CD14-positive monocyte (primary cell): ENCODE measurements around the gene TDRKH. TPM values are rescaled to one million over a fixed set of nuclear protein-coding genes. Genes with fewer than 3 reads are reported as not detected.

Source experiments
- DNase-seq, 3 donors: peaks; one replicate each; pipeline ENCODE4 v3.0.0-alpha.2; 2011 to 2022
- H2AFZ ChIP-seq: 2 replicates; pipeline ENCODE4 v1.6.0; 2012; ENCODE audit warnings: mild to moderate bottlenecking, low read depth, low read length, inconsistent platforms; ENCODE audit not compliant: insufficient read depth, poor library complexity, severe bottlenecking
- H3K27ac ChIP-seq, 2 donors: 1 replicate in 1 of 2; 2 replicates in 1 of 2; pipeline ENCODE4 v1.5.1; 2012 to 2013; ENCODE audit warnings: low read length in 2 of 2, control low read depth in 1 of 2, inconsistent platforms in 1 of 2, low read depth in 1 of 2, mild to moderate bottlenecking in 1 of 2
- H3K27me3 ChIP-seq, 2 donors: one replicate each; pipeline versions ENCODE4 v1.6.0 to v1.6.1; 2011 to 2013; ENCODE audit warnings: low read length in 2 of 2; ENCODE audit not compliant: control insufficient read depth in 2 of 2, insufficient read depth in 2 of 2
- H3K36me3 ChIP-seq, 2 donors: replicated peaks in 1 of 2; 1 replicate in 1 of 2; 2 replicates in 1 of 2; pipeline versions ENCODE4 v1.5.1 to v1.6.1; 2012 to 2013; ENCODE audit warnings: low read length in 2 of 2, control low read depth in 1 of 2, inconsistent platforms in 1 of 2, mild to moderate bottlenecking in 1 of 2; ENCODE audit not compliant: insufficient read depth in 2 of 2, control insufficient read depth in 1 of 2
- H3K4me1 ChIP-seq, 2 donors: 1 replicate in 1 of 2; 2 replicates in 1 of 2; pipeline versions ENCODE4 v1.5.1 to v1.6.1; 2012 to 2013; ENCODE audit warnings: low read length in 2 of 2, control low read depth in 1 of 2, inconsistent platforms in 1 of 2, mild to moderate bottlenecking in 1 of 2, moderate library complexity in 1 of 2; ENCODE audit not compliant: insufficient read depth in 2 of 2, control insufficient read depth in 1 of 2
- H3K4me2 ChIP-seq: replicated peaks from 2 replicates; pipeline ENCODE3; 2012; ENCODE audit warnings: low read length, moderate library complexity, mild to moderate bottlenecking; ENCODE audit not compliant: poor library complexity, severe bottlenecking; ENCODE audit errors: extremely low read depth
- H3K4me3 ChIP-seq, 3 experiments: fragments of 200-600 bp in 1 of 3; sonication (generic) in 1 of 3; replicated peaks in 1 of 3; 1 replicate in 2 of 3; 2 replicates in 1 of 3; pipeline ENCODE4 v1.5.1; 2011 to 2013; ENCODE audit warnings: low read length in 3 of 3, mild to moderate bottlenecking in 3 of 3, control low read depth in 2 of 3, low read depth in 2 of 3, inconsistent platforms in 1 of 3, moderate library complexity in 1 of 3
- H3K79me2 ChIP-seq: 2 replicates; pipeline ENCODE4 v1.6.0; 2012; ENCODE audit warnings: mild to moderate bottlenecking, control low read depth, inconsistent platforms, low read length, moderate library complexity; ENCODE audit not compliant: insufficient read depth
- H3K9ac ChIP-seq: 2 replicates; pipeline ENCODE4 v1.6.0; 2017; ENCODE audit warnings: low read length, mild to moderate bottlenecking; ENCODE audit not compliant: insufficient read depth, poor library complexity, severe bottlenecking
- H3K9me3 ChIP-seq, 2 donors: replicated peaks in 1 of 2; 1 replicate in 1 of 2; 2 replicates in 1 of 2; pipeline versions ENCODE4 v1.5.1 to v1.6.1; 2012 to 2013; ENCODE audit warnings: low read length in 2 of 2, control low read depth in 1 of 2; ENCODE audit not compliant: control insufficient read depth in 1 of 2, insufficient read depth in 1 of 2
- H4K20me1 ChIP-seq: 2 replicates; pipeline ENCODE4 v1.6.0; 2012; ENCODE audit warnings: mild to moderate bottlenecking, low read length, control low read depth, moderate library complexity; ENCODE audit not compliant: insufficient read depth
- H3K27ac Mint-ChIP-seq, 7 donors: one replicate each; pipeline ENCODE4 v1.8.0; 2020; ENCODE audit warnings: mild to moderate bottlenecking in 7 of 7, mixed read lengths in 7 of 7, moderate library complexity in 6 of 7, inconsistent platforms in 2 of 7
- H3K27me3 Mint-ChIP-seq, 3 donors: one replicate each; pipeline ENCODE4 v1.8.0; 2021 to 2022; ENCODE audit warnings: low read depth in 3 of 3, mild to moderate bottlenecking in 3 of 3, mixed read lengths in 3 of 3, moderate library complexity in 3 of 3, inconsistent platforms in 1 of 3
- H3K36me3 Mint-ChIP-seq, 2 donors: one replicate each; pipeline ENCODE4 v1.8.0; 2020; ENCODE audit warnings: mixed read lengths in 2 of 2, inconsistent platforms in 1 of 2, mild to moderate bottlenecking in 1 of 2
- H3K4me1 Mint-ChIP-seq: one replicate; pipeline ENCODE4 v1.8.0; 2020; ENCODE audit warnings: mild to moderate bottlenecking, mixed read lengths
- H3K4me3 Mint-ChIP-seq, 2 donors: one replicate each; pipeline ENCODE4 v1.8.0; 2020; ENCODE audit warnings: mild to moderate bottlenecking in 2 of 2, mixed read lengths in 2 of 2, moderate library complexity in 1 of 2
- H3K9me3 Mint-ChIP-seq, 7 donors: one replicate each; pipeline ENCODE4 v1.8.0; 2020 to 2022; ENCODE audit warnings: mixed read lengths in 7 of 7, mild to moderate bottlenecking in 6 of 7, moderate library complexity in 6 of 7, inconsistent platforms in 2 of 7
- CTCF ChIP-seq: fragments of 200-600 bp; IDR thresholded peaks from one replicate; pipeline ENCODE4 v1.8.0; 2022; ENCODE audit warnings: antibody characterized with exemption, mild to moderate bottlenecking
- WGBS: methylation state at CpG from one replicate; pipeline ENCODE4 v1.1.5; 2013; ENCODE audit warnings: missing lambda C conversion rate; ENCODE audit not compliant: insufficient coverage; 5-methylcytosine and 5-hydroxymethylcytosine counted together
- intact Hi-C, 2 donors: fragments of 100-400 bp; cut with micrococcal nuclease; formaldehyde crosslinking; loops; one replicate each; pipeline versions ENCODE4 v1.15.0 to v1.15.1; 2023
- polyA plus RNA-seq, 3 donors: library from polyadenylated mRNA; depleted of rRNA in 1 of 3; unstranded in 2 of 3; stranded (reverse) in 1 of 3; fragments of 300-500 nt in 2 of 3; fragments of >200 nt in 1 of 3; fragmentation: Illumina TruSeq in 2 of 3; gene quantifications; 1 replicate in 2 of 3; 2 replicates in 1 of 3; pipeline ENCODE4 v1.2.3, GENCODE V29; 2012 to 2021

The TDRKH gene
- polyA plus RNA-seq, 3 donors, result 0.72 to 1.6 (median 1.1) TPM

DNA sequence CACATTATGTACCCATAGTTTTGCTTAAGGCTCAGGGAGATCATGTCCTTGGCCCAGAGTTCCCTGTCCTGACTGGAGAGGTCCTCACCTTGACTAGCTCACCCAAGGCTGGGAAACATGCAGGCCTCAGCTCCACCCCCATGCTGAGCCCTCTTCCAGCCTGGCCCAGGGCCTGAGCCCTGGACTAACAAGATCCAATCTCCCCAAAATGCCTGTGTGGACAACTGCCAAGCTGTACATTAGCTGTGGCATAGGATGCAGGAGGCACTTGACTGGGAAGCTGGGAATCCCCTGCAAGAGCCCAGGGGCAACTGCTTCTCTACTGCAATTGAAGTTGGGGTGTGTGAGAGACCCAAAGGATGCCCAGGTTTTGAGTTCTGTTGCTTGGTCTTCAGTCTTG is 12.9 kb upstream of the TDRKH start:
- Mint-ChIP-seq H3K27me3 (peaks cover 27 to 35% (median 29%) of the 10 kb centered on the region in 3 donors), H3K4me3 (no peak overlapping the region), H3K9me3 (no peaks in the 10 kb centered on the region), H3K4me1 (peaks cover 6% of the 10 kb centered on the region), H3K27ac (peak overlapping the region in 1 of 7 donors; percentile 6), H3K36me3 (no peaks in the 10 kb centered on the region)
- intact Hi-C loops, result no loop called here
- no peak overlapping the region for H2AFZ ChIP-seq
- no peak for TF ChIP-seq CTCF
- no peaks in the 10 kb centered on the region for H3K9me3 ChIP-seq
- H4K20me1 ChIP-seq, result no peaks in the 10 kb centered on the region
- no peak overlapping the region for H3K4me2 ChIP-seq
- peaks cover 5 to 16% of the 10 kb centered on the region in 2 donors for H3K27me3 ChIP-seq
- H3K27ac ChIP-seq, result no peak overlapping the region
- DNase-seq, result no peak
- H3K9ac ChIP-seq, result no peak overlapping the region
- H3K4me3 ChIP-seq, result no peak overlapping the region
- no peaks in the 10 kb centered on the region for H3K79me2 ChIP-seq
- no peaks in the 10 kb centered on the region for H3K36me3 ChIP-seq
- H3K4me1 ChIP-seq, result no peaks in the 10 kb centered on the region

DNA sequence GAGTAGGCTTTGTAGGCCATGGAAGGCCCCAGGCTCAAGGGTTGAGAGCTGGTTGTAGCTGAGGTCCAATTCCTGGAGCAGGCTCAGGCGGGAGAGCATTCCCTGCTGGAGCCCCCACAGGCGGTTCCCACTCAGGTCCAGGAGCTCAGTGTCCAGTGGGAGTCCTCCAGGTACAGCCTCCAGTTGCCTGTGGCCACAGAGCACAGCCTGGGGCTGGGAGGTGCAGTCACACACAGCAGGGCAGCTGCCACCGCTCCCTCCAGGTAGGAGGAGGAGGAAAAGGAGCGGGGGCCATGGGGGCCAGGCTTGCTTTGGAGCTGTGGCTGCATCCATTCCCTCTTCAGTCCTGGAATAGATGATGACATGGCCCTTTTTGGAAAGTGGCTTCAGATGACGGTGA is 12.1 kb upstream of the TDRKH start:
- Histone ChIP-seq H3K27me3 (peaks cover 5 to 16% of the 10 kb centered on the region in 2 donors), H4K20me1 (no peaks in the 10 kb centered on the region), H3K4me2 (no peak overlapping the region), H3K9ac (no peak overlapping the region), H3K9me3 (no peaks in the 10 kb centered on the region), H3K4me1 (no peaks in the 10 kb centered on the region), H3K4me3 (no peak overlapping the region), H3K36me3 (no peaks in the 10 kb centered on the region), H2AFZ (no peak overlapping the region), H3K27ac (no peak overlapping the region), H3K79me2 (no peaks in the 10 kb centered on the region)
- TF ChIP-seq CTCF, result no peak
- 100% methylated on average over 3 of the region's 5 CpGs for WGBS
- H3K4me1 Mint-ChIP-seq, result peaks cover 2% of the 10 kb centered on the region
- no peak for DNase-seq
- H3K27me3 Mint-ChIP-seq, result peaks cover 24 to 35% (median 27%) of the 10 kb centered on the region in 3 donors
- intact Hi-C loops, result no loop called here
- no peak overlapping the region for H3K4me3 Mint-ChIP-seq
- no peaks in the 10 kb centered on the region for H3K36me3 Mint-ChIP-seq
- no peak overlapping the region for H3K27ac Mint-ChIP-seq
- no peaks in the 10 kb centered on the region for H3K9me3 Mint-ChIP-seq
